GM19238 (cell line): Measurements from ENCODE around the gene ERAP2.
"Not testable (repeated sequence)": the region's sequence is repeated elsewhere in the genome, so short reads cannot be mapped to it uniquely, and the experiment has no call there.

Source experiments
- DNase-seq: peaks from one replicate; pipeline ENCODE4 v3.0.0; 2011; ENCODE audit warnings: low spot score; ENCODE audit not compliant: insufficient read length

Gene ERAP2

DNA sequence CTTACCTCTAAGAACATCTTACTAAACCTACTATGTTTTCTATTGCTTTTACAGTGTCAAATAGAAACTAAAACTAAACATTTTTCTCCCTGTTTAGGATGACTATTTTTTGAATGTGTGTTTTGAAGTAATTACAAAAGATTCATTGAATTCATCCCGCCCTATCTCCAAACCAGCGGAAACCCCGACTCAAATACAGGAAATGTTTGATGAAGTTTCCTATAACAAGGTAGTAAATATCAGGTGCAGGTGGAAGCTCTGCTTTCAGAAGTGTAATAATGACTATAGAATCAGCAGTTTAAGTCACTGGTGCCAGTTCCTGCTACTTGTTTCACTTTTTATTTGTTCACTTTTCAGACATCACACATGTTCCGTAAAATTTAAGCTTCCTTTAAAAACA, 20.0 kb downstream of the ERAP2 start:
- no peak for DNase-seq

DNA sequence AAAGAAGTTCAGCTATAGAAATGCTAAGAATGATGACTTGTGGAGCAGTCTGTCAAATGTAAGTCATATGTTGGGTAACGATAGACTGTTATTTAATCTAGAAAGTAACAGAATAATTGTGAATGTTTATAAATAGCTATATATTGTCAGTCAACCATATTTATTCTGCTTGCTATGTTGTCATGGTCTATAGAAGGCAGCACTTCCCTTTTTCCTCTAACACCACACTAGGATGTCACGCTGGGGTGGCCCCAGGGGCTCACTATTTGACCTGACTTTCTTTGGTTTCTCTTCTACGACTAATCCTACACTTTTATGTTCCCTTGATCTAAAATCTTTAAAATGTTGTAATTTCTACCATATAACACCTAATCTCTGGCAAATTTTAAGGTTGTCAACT, 20.5 kb downstream of the ERAP2 start:
- peak; percentile 46 for DNase-seq

DNA sequence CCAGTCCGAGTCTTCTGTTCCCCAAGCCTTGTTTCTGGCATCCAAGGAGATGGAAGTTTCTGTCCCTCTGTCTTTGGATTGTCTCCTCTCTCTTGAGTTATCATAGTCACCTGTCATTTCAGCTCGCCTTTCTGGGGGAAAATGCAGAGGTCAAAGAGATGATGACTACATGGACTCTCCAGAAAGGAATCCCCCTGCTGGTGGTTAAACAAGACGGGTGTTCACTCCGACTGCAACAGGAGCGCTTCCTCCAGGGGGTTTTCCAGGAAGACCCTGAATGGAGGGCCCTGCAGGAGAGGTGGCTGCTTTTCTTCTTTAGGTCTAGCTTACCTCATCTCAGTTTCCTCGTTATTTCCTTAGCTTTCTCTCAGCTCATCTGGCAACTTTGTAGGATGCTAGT, 25.1 kb downstream of the ERAP2 start:
- DNase-seq, result no peak

DNA sequence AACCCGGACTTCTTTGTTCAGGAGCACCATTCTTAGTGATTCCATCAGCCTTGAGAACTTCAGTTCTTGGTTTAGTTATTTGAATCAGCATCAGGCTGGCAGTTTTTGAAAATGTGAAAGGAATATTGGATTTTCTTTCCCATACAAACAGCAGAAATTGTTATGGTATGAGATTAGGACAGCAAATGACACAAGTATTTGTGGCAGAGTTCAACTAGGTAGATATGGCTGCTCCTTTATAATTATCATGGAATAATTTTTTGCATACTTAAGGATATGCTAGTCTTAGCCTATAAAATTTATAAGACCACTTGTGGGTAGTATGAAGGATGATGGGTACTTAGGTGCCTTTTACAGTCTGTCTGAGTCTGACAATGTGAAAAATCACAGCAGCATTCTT, 25.5 kb downstream of the ERAP2 start:
- DNase-seq, result no peak

DNA sequence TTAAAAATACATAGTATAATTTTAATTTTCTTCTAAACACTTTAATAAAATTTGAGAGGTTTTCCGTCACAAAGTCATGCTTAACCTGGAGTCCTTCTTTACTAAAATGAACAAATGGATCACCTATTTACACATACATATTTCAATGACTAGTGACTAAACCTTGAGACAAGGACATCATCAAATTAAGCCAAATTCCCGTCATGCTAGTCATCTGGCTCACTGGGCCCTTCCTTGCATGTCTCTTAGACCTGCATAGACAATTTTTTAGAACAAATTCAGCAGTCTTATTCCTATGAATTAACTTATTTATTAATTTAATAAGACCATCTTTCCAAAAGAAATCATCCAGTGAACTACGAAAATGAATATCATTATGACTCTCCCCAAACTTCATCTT, 26.6 kb downstream of the ERAP2 start:
- DNase-seq, result no peak

DNA sequence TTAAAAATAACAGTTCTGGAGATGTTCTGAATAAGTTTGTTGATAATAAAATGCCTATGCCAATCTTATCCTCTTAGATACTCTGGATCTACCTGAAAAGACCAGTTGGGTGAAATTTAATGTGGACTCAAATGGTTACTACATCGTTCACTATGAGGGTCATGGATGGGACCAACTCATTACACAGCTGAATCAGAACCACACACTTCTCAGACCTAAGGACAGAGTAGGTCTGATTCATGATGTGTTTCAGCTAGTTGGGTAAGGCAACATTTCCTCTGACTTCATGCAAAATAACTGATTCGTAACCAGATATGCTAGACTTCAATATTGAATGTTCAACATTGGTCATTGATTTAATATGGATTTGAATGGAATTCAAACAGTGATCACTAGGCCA, 27.0 kb downstream of the ERAP2 start:
- no peak for DNase-seq

DNA sequence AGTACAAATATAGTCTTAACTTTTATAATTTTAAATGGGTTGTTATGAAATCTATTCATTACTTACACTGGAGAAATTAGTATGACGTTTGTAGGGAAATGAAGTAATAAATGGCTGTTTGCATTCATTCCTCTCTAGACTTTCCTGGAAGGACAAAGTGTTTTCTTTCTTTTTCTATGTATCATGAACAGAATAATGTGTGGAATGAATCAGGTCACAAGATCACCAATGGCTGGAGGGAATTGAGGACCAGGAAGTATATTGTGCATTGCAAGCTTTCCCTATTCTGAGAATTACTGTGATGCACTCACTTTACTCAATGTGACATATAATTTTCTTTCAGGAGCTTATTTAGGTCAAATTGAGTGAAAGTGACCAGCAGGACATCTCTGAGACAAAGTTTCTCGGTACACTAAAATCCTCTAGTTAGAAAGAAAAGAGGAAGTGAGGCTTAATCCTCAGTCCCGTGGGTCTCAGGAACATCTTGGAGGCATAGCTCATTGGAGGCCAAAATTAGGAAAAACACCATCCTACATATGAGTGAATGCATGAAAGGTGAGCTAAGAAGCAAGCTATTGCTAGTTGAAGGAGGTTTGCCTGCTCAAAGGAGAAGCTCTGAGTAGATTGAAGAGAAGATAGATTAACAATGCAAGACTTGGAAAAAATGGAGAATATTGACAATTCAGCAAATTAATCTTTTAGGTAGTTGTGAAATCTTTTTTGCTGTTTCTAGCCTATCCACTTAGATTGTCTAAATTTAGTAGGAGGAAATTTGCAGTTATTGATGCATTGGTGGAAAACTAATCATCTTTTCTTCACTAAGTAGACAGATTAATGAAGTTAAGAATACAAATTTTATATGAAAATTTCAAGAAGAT, 28.0 kb downstream of the ERAP2 start:
- DNase-seq, result no peak

DNA sequence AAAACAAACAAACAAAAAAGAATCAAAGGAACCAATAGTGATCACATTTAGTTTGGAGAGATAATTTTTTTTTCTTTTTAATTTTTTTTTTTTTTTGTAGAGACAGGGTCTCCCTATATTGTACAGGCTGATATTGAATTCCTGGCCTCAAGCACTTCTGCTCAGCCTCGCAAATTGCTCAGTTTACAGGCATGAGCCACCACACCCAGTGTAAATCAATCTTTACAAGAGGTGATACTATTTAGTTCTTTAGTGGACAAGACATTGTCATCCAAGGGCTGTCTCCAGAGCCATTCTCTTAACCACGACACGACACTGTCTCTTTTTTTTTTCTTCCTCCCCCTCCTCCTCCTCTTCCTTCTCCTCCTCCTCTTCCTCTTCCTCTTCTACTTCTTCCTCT, 29.6 kb downstream of the ERAP2 start:
- no peak for DNase-seq

DNA sequence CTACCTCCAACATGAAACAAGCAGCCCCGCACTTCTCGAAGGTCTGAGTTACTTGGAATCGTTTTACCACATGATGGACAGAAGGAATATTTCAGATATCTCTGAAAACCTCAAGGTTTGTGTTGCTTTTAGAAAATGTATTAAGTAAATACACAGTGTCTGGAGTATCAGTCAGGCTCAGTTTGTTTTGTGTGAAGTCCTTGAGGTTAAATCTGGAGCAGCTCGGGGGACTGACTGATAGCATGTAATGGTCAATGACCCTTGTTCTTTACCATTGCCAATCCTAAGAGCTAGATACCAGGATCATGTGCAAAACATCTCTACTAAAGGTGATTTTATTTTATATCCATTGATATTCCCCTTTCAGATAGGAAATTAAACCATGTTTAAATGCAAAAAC, 32.7 kb downstream of the ERAP2 start:
- no peak for DNase-seq

DNA sequence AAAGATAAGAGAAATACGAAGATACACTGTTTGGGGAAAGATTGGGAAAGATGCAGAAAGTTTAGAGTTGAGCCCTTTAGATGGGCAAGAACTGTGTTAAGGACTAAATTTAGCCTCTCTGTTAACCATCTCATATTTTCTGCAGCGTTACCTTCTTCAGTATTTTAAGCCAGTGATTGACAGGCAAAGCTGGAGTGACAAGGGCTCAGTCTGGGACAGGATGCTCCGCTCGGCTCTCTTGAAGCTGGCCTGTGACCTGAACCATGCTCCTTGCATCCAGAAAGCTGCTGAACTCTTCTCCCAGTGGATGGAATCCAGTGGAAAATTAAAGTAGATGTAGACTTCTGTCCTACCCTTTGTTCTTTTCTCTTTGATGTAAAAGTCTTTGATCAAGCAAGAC, 33.1 kb downstream of the ERAP2 start:
- DNase-seq, result no peak

DNA sequence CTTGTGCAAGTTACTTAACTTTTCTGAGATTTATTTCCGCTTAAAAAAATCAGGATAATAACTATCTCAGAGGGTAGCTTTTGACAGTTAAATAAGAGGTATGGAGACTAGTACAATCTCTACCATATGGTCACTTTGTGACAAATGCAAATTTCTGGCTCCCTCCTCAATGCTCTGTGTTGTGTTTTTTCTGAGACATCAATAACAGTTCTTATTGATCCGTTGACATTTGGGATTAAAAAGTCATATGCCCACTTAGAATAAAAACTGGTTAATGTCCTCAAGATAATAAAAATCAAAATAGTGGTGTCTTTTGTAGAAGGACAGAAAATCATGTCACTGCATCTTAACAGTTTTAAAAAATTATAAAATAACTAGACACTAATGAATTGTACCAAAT, 34.8 kb downstream of the ERAP2 start:
- DNase-seq, result no peak

DNA sequence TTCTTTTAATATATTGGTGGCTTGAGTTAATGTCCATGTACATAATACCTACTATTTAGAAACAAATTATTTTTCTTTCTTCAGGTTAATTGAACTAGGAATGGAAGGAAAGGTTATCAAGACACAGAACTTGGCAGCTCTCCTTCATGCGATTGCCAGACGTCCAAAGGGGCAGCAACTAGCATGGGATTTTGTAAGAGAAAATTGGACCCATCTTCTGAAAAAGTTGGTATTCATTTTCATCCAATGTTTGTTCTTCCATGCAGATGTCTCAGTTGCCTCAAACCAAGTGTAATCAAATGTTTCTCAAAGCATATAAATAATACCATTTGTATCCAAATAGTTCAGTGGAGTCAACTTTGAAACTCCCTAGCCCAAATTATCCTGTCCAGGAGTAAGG, 36.9 kb downstream of the ERAP2 start:
- no peak for DNase-seq

DNA sequence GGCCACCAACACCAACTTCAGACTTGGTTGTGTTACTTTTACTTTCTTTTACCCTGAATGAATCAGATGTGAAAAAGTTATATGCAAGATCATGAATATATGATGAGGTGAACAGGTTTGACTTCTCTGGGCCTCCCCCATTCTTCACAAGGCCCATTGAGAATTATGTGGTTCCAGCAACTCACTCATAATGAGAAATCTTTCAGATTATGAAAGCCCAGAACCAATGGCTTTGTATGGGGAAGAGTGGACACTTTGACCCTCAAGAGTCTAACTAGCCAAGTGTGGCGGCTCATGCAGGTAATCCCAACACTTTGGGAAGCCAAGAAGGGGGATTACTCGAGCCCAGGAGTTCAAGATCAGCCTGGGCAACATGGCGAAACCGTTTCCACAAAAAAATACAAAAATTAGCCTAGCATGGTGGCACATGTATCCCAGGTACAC, 43.5 kb downstream of the ERAP2 start:
- no peak for DNase-seq

DNA sequence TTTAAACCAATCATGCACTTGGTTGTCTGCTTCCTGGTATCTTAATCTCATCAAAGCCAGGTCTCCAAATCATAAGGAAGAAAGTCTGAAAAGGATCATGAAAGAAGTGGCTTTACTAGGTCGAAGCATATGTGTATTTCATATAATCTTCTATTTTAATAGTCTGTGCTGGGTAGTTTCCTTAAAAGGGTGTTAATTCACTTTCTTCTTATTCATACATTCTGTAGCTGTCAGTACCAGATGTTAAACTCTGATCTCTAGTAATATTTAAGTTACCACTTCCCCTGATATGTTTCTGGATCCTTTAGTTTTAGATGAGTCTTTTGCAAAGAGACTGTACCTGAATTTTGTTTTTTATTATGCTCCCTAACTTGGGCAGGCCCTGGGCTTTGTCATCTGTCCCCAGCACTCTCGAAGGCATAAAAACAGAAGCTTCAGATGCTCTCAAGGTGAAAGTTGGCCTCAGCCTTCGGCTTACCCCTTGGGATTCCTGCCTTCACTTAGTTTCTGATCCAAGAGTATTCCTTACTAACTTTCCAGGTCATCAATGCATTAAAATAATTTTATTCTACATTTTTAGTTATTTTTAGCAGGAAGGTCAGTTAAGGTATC, 44.5 kb downstream of the ERAP2 start:
- no peak for DNase-seq

DNA sequence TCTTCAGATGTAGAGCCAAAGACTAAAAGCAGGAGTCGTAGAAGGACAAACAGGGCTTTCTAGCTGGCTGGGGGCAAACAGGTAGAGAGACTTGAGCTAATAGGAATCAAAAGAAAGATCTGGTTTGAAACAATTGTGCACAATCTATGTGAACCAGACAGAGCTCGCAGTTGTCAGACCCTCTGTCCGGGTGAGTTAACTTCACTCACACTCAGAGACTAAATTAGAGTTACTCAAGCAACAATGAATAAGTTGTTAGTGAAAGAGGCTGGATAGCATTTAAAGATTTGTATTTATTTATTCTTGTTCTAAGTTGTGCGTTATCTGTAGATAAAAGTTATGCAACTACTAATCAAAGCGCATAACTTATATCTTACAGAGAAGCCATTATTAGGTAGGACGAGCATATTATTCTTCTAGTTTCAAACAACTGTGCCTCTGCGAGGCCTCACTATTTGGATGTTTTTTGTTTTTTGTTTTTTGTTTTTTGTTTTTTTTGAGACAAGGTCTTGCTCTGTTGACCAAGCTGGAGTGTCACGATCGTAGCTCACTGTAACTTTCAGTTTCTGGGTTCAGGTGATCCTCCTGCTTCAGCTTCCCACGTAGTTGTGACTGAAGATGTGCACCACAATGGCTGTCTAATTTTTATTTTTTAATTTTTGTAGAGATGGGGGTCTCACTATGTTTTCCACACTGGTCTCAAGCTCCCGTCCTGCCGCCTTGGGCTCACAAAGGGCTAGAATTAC, 46.4 kb downstream of the ERAP2 start:
- no peak for DNase-seq

DNA sequence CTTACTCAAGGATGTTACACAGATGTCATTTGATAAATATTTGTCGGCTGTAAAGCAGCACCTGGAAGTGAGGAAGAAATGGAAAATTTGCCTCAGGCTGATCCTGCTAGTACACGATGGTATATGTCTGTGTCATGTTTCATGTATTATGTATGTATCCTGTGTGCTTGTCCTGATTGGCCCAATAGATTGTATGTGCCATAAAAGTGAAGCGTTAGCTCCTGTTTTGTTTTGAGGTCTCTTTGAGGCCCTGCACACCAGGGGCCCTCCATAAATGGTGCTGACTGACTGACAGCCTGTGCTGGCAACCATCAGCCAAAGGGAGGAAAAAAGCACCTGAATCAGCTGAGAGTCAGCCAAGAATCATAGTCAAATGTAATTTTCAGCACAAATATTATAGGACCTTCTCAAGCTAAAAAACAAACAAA, 47.7 kb downstream of the ERAP2 start:
- no peak for DNase-seq

DNA sequence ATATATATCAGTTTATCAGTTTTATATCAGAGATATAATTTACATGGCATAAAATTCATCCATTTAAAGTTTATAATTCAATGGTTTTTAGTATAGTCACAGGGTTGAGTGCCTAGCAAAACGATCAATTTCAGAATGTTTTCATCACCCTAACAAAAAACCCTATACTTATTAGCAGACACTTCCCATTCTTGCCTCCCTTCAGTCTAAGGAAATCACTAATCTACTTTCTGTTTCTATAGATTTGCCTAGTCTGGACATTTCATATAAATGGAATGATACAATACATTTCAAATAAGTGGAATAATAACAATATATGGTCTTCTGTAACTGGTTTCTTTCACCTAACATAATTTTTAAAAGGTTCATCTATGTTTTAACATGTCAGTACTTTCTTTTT, 50.0 kb downstream of the ERAP2 start:
- no peak for DNase-seq

DNA sequence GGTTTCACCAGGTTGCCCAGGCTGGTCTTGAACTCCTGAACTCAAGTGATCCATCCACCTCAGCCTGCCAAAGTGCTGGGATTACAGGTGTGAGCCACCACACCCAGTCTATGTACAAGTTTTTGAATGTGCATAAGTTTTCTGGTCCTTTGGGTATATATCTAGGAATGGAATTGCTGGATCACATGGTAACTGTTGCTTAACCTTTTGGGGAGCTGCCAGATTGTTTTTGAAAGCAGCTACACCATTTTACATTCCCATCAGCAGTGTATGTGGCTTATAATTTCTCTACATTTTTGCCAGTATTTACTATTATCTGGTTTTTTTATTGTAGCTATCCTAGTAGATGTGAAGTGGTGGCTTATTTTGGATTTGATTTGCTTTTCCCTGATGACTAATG, 50.7 kb downstream of the ERAP2 start:
- no peak for DNase-seq

DNA sequence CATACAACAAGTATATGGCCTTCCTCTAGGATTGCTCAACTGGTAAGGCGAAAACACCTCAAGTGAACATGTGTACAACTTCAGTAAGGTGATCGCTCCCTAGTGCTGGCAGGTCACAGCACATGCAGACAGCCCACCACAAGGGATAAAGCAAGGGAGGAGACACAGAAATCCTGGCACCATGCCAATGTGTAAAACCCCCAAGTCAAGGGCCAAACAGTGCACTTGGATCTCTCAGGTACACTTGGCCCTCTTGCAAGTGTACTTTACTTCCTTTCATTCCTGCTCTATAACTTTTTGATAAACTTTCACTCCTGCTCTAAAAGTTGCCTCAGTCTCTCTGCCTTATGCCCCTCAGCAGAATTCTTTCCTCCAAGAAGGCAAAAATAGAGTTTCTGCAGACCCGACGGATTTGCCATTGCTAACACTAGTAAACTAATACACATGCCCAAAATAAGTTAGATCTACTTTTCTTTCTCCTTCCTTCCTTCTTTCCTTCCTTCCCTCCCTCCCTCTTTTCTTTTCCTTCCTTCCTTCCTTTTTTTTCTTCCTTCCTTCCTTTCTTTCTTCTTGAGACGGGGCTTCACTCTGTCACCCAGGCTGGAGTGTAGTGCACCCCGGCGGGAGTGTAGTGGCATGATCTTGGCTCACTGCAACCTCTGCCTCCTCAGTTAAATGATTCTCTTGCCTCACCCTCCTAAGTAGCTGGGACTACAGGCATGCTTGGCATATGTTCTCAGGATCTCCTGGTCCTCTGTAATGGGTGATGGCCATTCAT, 52.8 kb downstream of the ERAP2 start:
- DNase-seq, result no peak

DNA sequence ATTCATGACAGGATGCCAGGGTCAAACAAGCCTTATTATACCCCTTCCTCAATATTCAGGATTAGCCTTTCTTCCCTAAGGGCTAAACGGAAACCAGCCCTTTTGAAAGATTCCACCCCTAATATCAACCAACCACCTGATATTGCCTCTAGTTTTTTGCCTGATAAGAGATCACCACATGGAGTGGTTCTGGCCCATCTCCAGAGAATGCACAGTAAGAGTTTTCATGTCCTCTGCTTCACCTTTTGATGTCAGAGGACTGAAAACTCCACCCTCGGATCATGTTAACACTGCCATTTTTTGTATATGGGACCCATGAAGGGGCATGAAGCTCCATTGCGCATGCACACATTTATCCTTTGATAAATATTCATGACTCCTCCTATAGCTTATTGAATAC, 53.8 kb downstream of the ERAP2 start:
- no peak for DNase-seq

DNA sequence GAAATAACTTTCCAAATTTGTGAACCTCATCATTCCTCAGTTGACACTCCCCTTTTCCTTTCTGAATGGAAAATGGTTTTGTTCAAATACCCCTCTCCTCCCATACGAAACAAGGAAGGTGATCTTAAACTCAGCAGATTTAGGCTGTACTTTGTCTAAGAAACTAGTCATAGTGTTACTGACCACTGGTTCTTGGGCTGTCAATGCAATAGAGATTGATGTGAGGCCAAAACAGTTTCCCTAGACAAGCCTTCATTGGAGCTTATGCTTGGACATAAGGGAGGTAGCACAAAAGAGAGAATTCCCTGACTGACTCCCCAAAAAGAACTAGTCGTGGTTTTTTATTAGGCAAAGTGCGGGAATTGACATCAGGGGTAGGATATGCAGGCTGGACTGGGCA, 54.3 kb downstream of the ERAP2 start:
- DNase-seq, result no peak

DNA sequence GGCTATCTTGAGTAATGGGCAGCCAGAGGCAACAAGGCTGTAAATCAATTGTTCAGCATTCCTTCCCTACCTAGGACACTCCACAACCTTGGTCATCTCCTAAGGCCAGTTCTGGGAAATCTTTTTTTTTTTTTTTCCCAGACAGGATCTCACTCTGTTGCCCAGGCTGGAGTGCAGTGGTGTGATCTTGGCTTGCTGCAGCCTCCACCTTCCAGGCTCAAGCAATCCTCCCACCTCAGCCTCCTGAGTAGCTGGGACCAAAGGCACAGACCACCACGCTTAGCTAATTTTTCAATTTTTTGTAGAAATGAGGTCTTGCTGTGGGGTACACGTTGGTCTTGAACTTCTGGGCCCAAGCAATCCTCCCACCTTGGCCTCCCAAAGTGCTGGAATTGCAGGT, 54.7 kb downstream of the ERAP2 start:
- not testable (repeated sequence) for DNase-seq
